SU-DHL-6 (cell line): Measurements from ENCODE around the gene WNK1.

Experiments used
- H2AFZ ChIP-seq: fragments of 200-600 bp; sonication (generic); 2 replicates; pipeline ENCODE4 v1.6.1; 2014; ENCODE audit warnings: low read depth, mild to moderate bottlenecking, moderate library complexity, mixed read lengths, antibody characterized with exemption, low read length; ENCODE audit not compliant: severe bottlenecking
- H3F3A ChIP-seq: fragments of 200-600 bp; shearing (Covaris generic); 2 replicates; pipeline ENCODE4 v1.6.0; 2016; ENCODE audit warnings: antibody characterized with exemption, mild to moderate bottlenecking; ENCODE audit not compliant: insufficient read depth
- H3K27ac ChIP-seq: fragments of 200-600 bp; sonication (generic); 2 replicates; pipeline ENCODE4 v1.5.1; 2016; ENCODE audit warnings: low read depth, mild to moderate bottlenecking, low read length, moderate library complexity, mixed read lengths
- H3K27me3 ChIP-seq: fragments of 200-600 bp; sonication (generic), shearing (Covaris generic); 2 replicates; pipeline ENCODE4 v1.6.0; 2014; ENCODE audit warnings: mild to moderate bottlenecking, low read length
- H3K36me3 ChIP-seq: fragments of 200-600 bp; sonication (generic); 2 replicates; pipeline ENCODE4 v1.6.1; 2014; ENCODE audit warnings: mild to moderate bottlenecking, low read length, mixed read lengths
- H3K4me2 ChIP-seq: fragments of 300-600, 200-600 bp; shearing (Covaris generic), sonication (generic); 2 replicates; pipeline ENCODE4 v1.6.0; 2014; ENCODE audit warnings: low read length, low read depth, mild to moderate bottlenecking; ENCODE audit not compliant: poor library complexity, severe bottlenecking
- H3K4me3 ChIP-seq: fragments of 200-600 bp; sonication (generic); 2 replicates; pipeline ENCODE4 v1.5.1; 2014; ENCODE audit warnings: antibody characterized with exemption, low read length, mild to moderate bottlenecking, mixed read lengths; ENCODE audit not compliant: insufficient read depth, poor library complexity, severe bottlenecking
- H3K79me2 ChIP-seq: fragments of 200-600 bp; sonication (generic); 2 replicates; pipeline ENCODE4 v1.6.1; 2014; ENCODE audit warnings: mild to moderate bottlenecking, low read length, moderate library complexity; ENCODE audit not compliant: insufficient read depth
- H3K9ac ChIP-seq: fragments of 200-600 bp; sonication (generic); 2 replicates; pipeline ENCODE4 v1.7.0; 2014; ENCODE audit warnings: mild to moderate bottlenecking, low read length
- H3K9me2 ChIP-seq: fragments of 200-600 bp; sonication (generic); replicated peaks from 2 replicates; pipeline ENCODE4 v1.6.1; 2014; ENCODE audit warnings: low read length; ENCODE audit not compliant: insufficient read depth
- H3K9me3 ChIP-seq: fragments of 200-600 bp; sonication (generic); 2 replicates; pipeline ENCODE4 v1.6.1; 2014; ENCODE audit warnings: low read length, mixed read lengths; ENCODE audit not compliant: insufficient read depth
- H4K20me1 ChIP-seq: fragments of 200-600 bp; sonication (generic); 2 replicates; pipeline ENCODE4 v1.6.1; 2014; ENCODE audit warnings: low read depth, mild to moderate bottlenecking, antibody characterized with exemption, low read length, moderate library complexity, mixed read lengths
- CTCF ChIP-seq: fragments of 200-600 bp; sonication (generic); IDR thresholded peaks from one replicate; pipeline ENCODE4 v1.5.1; 2017; ENCODE audit warnings: antibody characterized with exemption, mild to moderate bottlenecking, low read length, moderate library complexity; ENCODE audit not compliant: insufficient read depth, poor library complexity, severe bottlenecking
- EZH2phosphoT487 ChIP-seq: fragments of 200-600 bp; sonication (generic), shearing (Covaris generic); conservative IDR thresholded peaks from 2 replicates; pipeline ENCODE4 v1.6.1; 2018; ENCODE audit warnings: mild to moderate bottlenecking, antibody characterized with exemption, low read length, moderate library complexity, mixed read lengths

The WNK1 gene

GRCh38 chr12:828726-829395 is 76.5 kb downstream of the WNK1 start:
- Histone ChIP-seq H3K27me3 (no peaks in the 10 kb centered on the region), H3F3A (peaks cover 8% of the 10 kb centered on the region; the same call in 1 of the 2 replicates), H3K9me3 (no peaks in the 10 kb centered on the region), H3K9ac (no peak overlapping the region), H3K4me2 (no peak overlapping the region), H2AFZ (no peak overlapping the region), H3K9me2 (no peaks in the 10 kb centered on the region), H3K4me3 (no peak overlapping the region), H3K27ac (no peak overlapping the region), H4K20me1 (no peaks in the 10 kb centered on the region), H3K79me2 (peaks cover 23% of the 10 kb centered on the region), H3K36me3 (peaks cover 36% of the 10 kb centered on the region)
- TF ChIP-seq EZH2phosphoT487, result no peak
- TF ChIP-seq CTCF, result no peak

DNA sequence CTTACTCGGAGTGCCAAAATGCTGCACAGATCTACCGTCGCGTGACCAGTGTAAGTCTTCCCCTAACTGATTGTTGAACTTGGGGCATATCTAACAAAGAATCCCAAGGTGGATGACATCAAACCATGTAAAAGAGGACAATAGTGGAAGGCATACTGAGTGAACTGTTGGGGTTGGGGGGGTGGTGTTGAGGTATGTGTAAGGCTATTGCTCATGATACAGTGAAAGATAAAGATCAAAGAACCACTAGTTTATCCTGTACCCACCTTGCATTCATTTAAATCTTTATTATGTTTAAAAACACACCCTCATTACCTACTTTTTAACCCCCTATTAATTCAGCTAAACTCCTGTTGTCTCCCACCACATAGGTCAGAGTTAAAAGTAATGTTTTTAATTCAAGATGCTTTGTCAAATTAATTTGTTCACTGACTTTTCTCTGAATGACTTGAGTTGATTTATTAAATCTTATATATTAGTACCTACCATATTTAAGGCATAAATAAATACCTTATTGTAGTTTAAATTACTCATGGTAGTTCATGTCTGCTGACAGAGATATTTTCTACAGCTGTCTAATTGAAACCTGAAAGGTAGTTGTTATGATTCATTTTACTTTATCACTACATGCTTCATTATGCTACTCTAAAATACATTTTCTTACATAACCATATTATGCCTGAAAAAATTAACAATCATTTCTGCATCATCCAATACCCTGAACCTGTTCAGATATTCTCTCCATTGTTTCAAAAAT is 77.9 kb downstream of the WNK1 start:
- H3K27me3 ChIP-seq, result no peaks in the 10 kb centered on the region
- H3K27ac ChIP-seq, result no peak overlapping the region
- H3K36me3 ChIP-seq, result peaks cover 36% of the 10 kb centered on the region
- no peaks in the 10 kb centered on the region for H3K9me3 ChIP-seq
- H3K79me2 ChIP-seq, result peaks cover 11% of the 10 kb centered on the region
- TF ChIP-seq CTCF (no peak), EZH2phosphoT487 (no peak)
- 0 out of 2 replicates have a peak, but pooled peaks cover 4% of the 10 kb centered on the region for H3F3A ChIP-seq
- H3K9me2 ChIP-seq, result no peaks in the 10 kb centered on the region
- H3K4me2 ChIP-seq, result no peak overlapping the region
- no peaks in the 10 kb centered on the region for H4K20me1 ChIP-seq
- no peak overlapping the region for H3K4me3 ChIP-seq
- no peak overlapping the region for H3K9ac ChIP-seq
- no peak overlapping the region for H2AFZ ChIP-seq

- Histone ChIP-seq H3K4me2 (no peak overlapping the region), H3K9ac (no peak overlapping the region), H2AFZ (no peak overlapping the region), H3K36me3 (peaks cover 9% of the 10 kb centered on the region), H3K9me2 (no peaks in the 10 kb centered on the region), H3K79me2 (no peaks in the 10 kb centered on the region), H3K27ac (no peak overlapping the region), H3K27me3 (no peaks in the 10 kb centered on the region), H4K20me1 (no peaks in the 10 kb centered on the region), H3K4me3 (no peak overlapping the region), H3F3A (no peaks in the 10 kb centered on the region), H3K9me3 (no peaks in the 10 kb centered on the region)
- TF ChIP-seq EZH2phosphoT487 (no peak), CTCF (no peak)
Measured at GRCh38 chr12:835754-836518, 83.6 kb downstream of the WNK1 start.
